ENCODE measurements around the gene LRCH4. TPM values are rescaled to one million over a fixed set of nuclear protein-coding genes. Genes with fewer than 3 reads are reported as not detected.
A peak's percentile ranks its signal among the peaks of the same experiment; 100 is the strongest.

LRCH4 gene
- total and polyA plus RNA-seq, 2 of the 13 experiments (the other 11 are each of a cell fraction or from before 2014, with no cell fraction given): 7.0 to 9.3 TPM

DNA sequence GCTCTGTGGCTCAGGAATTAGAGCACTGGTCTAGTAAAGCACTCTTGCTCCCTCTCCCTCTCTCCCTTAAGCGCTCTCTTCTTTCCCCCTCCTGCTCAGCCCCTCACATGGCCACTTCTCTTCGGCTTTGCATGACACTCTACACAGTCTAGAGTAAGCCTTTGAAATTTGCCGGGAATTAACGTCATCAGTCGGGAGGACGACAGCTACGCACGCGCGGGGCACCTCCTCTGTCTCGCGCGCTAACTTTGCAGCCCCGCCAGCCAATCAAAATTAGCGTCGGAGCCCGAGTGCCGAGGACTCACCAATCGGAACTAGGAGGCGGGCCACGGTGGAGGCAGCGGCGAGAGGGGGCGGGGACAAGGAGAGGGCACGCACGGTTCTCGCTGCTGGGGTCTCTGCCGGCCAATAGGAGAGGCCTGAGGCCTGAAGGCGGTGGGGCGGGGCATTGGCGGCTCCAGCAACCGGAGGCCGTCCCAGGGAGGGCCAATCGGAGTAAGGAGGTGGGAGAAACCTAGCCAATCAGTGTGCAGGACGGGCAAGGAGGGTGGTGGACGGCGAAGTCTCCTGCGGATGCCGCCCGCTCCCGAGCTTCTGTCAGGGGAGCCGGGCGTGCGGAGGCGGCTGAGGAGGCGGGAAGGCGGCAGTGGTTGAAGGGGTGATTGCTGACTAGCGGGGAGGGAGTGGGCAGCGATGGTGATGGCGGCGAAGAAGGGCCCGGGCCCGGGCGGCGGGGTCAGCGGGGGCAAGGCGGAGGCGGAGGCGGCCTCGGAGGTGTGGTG, 47.1 kb downstream of the LRCH4 start, which contains the start of gene AGFG2 (continued):
- TF ChIP-seq ARNTL (CRISPR knock-in tag; IDR thresholded peaks at IDR 0.05) (peak; percentile 63; the same call in 1 of the 2 replicates), ZNF670 (CRISPR knock-in tag; IDR thresholded peaks at IDR 0.05; ENCODE audit: borderline replicate concordance) (no peak; the same call in 1 of the 2 replicates), NRL (CRISPR knock-in tag; IDR thresholded peaks at IDR 0.05; ENCODE audit: borderline replicate concordance) (peak; percentile 84), YEATS2 (CRISPR knock-in tag; IDR thresholded peaks at IDR 0.05; ENCODE audit: borderline replicate concordance) (0 out of 2 replicates have a peak, but pooled peaks have one; percentile 37), HOXA5 (CRISPR knock-in tag; IDR thresholded peaks at IDR 0.05) (no peak), KDM6A (CRISPR knock-in tag; IDR thresholded peaks at IDR 0.05; ENCODE audit: low read depth) (no peak), FOXK1 (CRISPR knock-in tag; IDR thresholded peaks at IDR 0.05; ENCODE audit: borderline replicate concordance, low read depth) (0 out of 2 replicates have a peak, but pooled peaks have one; percentile 41), SP4 (CRISPR knock-in tag; IDR thresholded peaks at IDR 0.05) (peak; percentile 98), MYC (CRISPR knock-in tag; IDR thresholded peaks at IDR 0.05; ENCODE audit: borderline replicate concordance) (peak; percentile 38; the same call in 1 of the 2 replicates), JDP2 (CRISPR knock-in tag; IDR thresholded peaks at IDR 0.05; ENCODE audit: borderline replicate concordance) (no peak), BHLHE40 (IDR thresholded peaks at IDR 0.05; ENCODE audit: low read length) (peak; percentile 76), ZNF446 (CRISPR knock-in tag; IDR thresholded peaks at IDR 0.05) (peak; percentile 89; the same call in 1 of the 2 replicates), ZNF672 (CRISPR knock-in tag; IDR thresholded peaks at IDR 0.05) (no peak), TCF7 (IDR thresholded peaks at IDR 0.05; ENCODE audit: low read depth) (peak; percentile 69), REXO4 (CRISPR knock-in tag; IDR thresholded peaks at IDR 0.05; ENCODE audit: borderline replicate concordance) (0 out of 2 replicates have a peak, but pooled peaks have one; percentile 44), SAFB2 (CRISPR knock-in tag; IDR thresholded peaks at IDR 0.05; ENCODE audit: borderline replicate concordance, low read depth) (0 out of 2 replicates have a peak, but pooled peaks have one; percentile 30), TBX2 (CRISPR knock-in tag; IDR thresholded peaks at IDR 0.05; ENCODE audit: borderline replicate concordance) (peak; percentile 81), NCOR1 (IDR thresholded peaks at IDR 0.05; ENCODE audit: borderline replicate concordance, low read length) (no peak), ISL2 (CRISPR knock-in tag; IDR thresholded peaks at IDR 0.05) (no peak)
- TF ChIP-seq, protein P1, sequence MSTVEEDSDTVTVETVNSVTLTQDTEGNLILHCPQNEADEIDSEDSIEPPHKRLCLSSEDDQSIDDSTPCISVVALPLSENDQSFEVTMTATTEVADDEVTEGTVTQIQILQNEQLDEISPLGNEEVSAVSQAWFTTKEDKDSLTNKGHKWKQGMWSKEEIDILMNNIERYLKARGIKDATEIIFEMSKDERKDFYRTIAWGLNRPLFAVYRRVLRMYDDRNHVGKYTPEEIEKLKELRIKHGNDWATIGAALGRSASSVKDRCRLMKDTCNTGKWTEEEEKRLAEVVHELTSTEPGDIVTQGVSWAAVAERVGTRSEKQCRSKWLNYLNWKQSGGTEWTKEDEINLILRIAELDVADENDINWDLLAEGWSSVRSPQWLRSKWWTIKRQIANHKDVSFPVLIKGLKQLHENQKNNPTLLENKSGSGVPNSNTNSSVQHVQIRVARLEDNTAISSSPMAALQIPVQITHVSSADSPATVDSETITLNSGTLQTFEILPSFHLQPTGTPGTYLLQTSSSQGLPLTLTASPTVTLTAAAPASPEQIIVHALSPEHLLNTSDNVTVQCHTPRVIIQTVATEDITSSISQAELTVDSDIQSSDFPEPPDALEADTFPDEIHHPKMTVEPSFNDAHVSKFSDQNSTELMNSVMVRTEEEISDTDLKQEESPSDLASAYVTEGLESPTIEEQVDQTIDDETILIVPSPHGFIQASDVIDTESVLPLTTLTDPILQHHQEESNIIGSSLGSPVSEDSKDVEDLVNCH (CRISPR knock-in tag; IDR thresholded peaks at IDR 0.05): no peak
- TF ChIP-seq, protein P2, sequence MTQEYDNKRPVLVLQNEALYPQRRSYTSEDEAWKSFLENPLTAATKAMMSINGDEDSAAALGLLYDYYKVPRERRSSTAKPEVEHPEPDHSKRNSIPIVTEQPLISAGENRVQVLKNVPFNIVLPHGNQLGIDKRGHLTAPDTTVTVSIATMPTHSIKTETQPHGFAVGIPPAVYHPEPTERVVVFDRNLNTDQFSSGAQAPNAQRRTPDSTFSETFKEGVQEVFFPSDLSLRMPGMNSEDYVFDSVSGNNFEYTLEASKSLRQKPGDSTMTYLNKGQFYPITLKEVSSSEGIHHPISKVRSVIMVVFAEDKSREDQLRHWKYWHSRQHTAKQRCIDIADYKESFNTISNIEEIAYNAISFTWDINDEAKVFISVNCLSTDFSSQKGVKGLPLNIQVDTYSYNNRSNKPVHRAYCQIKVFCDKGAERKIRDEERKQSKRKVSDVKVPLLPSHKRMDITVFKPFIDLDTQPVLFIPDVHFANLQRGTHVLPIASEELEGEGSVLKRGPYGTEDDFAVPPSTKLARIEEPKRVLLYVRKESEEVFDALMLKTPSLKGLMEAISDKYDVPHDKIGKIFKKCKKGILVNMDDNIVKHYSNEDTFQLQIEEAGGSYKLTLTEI (CRISPR knock-in tag; conservative IDR thresholded peaks at IDR 0.05): no peak
- TF ChIP-seq, protein P3, sequence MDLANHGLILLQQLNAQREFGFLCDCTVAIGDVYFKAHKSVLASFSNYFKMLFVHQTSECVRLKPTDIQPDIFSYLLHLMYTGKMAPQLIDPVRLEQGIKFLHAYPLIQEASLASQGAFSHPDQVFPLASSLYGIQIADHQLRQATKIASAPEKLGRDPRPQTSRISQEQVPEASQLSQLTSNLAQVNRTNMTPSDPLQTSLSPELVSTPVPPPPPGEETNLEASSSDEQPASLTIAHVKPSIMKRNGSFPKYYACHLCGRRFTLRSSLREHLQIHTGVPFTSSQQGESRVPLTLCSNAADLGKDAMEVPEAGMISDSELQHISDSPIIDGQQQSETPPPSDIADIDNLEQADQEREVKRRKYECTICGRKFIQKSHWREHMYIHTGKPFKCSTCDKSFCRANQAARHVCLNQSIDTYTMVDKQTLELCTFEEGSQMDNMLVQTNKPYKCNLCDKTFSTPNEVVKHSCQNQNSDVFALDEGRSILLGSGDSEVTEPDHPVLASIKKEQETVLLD (CRISPR knock-in tag; IDR thresholded peaks at IDR 0.05; ENCODE audit: low read depth): no peak; the same call in 1 of the 2 replicates

Data from HepG2 (cell line).